ENCODE measurements around the gene FOSL2. TPM values are rescaled to one million over a fixed set of nuclear protein-coding genes. Genes with fewer than 3 reads are reported as not detected.

Gene FOSL2
- total RNA-seq, 1 donor from 2014 or later: 106 TPM

DNA sequence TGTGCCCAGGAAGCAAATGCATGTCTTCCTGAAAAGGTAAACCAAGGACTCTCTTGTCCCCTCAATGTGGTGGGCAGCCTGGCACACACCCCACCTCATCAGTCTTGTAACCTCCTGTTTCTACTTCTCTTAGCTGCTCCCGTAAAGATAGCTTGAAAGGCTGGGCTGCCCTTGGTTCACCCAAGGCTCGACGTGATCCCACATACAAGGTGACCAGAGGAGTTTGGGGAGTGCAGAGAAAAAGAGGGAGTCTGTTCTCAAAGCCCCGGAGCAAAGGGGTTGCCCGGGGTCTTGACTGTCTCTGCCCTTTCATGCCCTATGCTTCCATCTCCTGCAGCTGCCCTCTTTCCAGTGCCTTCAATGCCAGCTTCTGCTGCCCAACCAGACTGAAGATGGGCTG lies 18.3 kb upstream of the FOSL2 start:
- no peak for DNase-seq (ENCODE audit: low read depth)

DNA sequence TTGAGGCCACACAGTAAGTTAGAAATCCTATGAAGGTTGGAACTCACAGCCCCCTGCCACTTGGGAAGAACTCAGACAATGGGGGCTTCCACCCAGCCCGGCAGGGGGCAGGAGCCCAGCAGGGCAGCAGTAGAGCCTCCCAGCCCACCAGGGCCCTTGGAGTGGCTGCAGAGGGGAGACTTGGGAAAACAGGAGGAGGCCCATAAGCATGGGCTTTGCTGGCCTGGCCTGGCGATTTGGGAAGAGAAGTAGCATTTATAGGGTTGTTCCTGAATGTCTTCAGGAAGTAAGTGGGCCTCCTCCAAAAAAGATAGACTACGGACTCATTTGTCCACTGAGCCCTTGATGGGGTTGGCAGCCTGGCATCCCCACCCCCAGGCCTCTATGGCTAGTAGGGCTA lies 17.4 kb upstream of the FOSL2 start:
- no peak for DNase-seq (ENCODE audit: low read depth)

DNA sequence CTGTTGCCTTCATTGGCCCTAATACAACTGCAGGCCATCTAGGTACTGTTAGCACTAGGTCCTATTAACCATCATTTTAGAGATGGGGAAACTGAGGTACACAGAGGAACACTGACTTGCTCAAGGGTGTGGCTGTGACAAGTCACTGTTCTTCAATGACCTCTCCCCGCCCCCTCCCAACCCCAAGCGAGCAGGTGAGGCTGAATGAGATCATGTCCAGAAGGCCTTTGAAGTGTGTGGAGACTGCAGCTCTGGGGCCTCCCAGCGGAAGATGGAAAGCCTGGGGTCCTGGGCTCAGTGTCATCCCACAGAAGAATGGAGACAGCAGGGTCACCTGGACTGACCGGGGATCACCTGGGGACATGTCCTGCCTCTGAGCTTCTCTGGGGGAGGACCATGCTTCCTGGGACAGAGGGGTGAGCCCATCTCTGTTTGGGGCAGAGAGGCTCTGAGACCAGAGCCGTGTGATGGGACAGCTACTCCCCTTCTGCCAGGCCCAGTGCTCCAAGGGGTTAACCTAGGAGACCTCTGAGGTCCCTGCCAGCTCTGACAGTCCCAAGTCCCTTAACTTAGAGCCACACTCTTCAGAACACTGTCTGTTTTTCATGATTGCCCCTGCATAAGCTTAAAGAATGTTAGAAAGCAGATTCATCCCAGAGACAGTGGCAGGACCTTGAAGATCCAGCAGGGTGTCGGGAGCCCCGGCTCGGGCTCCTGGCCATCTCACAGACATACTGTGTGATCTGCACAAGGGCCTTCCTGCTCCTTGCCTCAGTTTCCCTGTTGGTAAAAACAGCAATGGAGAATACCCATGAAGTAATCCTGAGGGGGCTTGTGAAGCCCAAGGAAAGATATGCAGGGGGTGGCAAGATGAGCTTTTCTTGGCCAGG lies 16.7 kb upstream of the FOSL2 start:
- DNase-seq (ENCODE audit: low read depth): no peak

DNA sequence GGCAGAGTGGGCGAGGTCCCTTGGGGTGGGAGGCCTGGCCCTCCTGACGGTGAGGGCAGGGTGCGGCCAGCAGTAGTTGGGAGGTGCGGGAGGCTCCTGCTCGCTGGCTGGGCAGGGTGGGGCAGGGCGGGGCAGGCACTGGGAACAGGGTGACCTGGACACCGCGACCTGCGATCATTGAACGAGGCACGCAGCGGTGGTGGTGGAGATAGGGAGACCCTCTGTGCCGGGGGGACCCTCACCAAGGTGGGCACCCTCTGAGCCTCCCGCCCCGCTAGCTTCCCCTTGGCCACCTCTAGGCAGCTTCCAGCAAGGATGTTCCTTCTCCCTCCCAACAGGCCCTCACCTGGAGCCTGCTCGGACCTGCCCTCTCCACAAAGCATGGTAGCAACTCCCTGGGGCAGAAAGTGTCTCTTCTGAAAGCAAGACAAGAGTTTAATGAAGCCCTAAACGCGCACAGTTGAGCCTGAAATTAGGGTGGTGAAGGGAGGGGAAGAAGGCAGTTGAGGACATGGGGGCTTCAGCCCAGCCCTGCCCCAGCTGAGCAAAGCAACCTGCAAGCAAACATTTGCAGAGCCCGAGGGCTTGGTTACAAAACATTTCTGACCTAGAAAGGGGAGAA lies 15.4 kb upstream of the FOSL2 start:
- DNase-seq (ENCODE audit: low read depth): no peak

DNA sequence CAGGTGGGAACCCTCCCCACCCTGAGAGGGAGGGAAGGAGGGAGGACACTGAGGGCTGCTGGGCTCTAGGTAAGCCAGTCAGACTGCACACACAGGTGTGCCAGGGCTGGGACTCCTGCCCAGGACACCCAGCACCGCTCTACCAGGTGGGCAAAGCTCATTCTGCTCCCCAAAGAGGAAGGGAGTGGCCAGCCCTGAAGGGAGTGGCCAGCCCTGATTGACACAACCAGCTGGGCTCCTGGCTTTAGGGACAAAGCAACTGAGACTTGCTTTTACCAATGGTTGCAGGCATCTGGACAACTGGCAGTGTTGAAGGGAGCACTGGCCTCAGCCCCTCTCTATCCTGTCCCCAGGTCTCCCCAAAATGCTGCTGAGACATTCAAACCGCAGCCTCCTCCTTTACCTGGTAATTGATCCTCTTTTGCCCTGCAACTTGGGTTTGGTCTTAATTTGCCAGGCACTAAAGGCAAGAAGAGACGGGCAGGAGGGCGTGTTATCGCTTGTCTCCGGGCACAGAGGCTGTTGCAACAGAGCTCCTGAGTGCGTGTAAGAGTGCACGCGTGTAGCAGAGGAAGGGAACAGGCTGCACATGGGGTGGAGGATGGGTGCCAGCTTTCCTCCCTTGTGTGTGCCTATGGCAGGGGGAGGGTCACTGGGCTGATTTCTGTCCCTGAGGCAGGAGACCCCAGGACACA lies 14.5 kb upstream of the FOSL2 start:
- DNase-seq (ENCODE audit: low read depth): peak; percentile 92

DNA sequence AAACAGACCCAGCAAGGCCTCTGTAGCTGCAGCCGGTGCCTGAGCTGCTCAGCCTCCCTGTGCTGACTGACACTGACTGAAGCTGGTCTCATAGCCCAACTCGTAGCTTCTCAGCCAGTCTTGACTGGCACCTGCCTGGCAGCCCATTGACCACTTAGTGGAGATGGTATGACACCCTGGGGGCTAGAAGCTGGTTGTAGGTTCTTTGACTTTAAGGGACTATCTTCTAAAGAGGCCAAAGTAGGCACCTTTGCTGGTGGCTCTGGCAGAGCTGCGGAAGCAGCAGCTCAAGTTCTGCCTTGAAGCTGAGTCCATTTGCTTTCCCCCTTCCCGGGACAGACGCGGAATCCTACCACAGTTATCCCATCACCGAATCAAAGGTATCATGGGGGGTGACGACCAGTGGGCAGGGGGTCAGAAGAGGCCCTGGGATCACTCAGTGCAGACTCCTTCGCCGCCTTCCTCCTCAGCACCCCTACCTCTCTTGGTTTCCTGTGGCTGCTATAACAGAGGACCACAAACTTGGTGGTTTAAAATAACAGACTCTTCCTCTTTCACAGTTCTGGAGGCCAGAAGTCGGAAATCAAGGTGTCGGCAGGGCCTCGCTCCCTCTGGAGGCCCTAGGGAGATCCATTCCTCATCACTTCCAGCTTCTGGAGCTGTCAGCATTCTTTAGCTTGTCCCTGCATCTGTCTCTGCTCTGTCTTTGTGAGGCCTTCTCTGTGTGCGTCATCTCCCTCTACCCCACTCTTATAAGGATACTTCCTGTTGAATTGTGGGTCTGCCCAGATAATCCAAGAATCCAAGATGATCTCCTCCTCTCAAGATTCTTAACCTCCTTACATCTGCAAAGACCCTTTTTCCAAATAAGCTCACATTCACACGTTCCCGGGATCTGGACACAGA lies 13.7 kb upstream of the FOSL2 start:
- no peak for DNase-seq (ENCODE audit: low read depth)

DNA sequence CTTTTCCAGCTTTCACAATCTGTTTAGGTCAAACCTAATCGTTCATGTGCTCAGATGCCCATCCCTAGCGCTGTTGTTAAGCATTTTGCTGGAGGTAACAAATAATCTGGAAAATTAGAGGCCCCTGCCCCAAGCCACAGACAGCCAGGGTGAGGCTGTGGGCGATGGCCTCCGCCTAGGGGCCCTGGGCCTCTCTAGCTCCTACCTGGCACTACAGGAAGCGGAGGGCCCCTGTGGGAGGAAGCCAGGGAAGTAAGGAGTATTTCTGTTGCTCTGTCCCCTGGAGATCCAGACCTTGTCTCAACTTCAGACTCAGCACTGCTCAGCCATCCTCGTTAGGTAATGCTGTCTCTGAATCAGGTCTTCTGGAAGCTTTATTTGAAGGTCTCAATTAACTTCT lies 12.4 kb upstream of the FOSL2 start:
- DNase-seq (ENCODE audit: low read depth): no peak

DNA sequence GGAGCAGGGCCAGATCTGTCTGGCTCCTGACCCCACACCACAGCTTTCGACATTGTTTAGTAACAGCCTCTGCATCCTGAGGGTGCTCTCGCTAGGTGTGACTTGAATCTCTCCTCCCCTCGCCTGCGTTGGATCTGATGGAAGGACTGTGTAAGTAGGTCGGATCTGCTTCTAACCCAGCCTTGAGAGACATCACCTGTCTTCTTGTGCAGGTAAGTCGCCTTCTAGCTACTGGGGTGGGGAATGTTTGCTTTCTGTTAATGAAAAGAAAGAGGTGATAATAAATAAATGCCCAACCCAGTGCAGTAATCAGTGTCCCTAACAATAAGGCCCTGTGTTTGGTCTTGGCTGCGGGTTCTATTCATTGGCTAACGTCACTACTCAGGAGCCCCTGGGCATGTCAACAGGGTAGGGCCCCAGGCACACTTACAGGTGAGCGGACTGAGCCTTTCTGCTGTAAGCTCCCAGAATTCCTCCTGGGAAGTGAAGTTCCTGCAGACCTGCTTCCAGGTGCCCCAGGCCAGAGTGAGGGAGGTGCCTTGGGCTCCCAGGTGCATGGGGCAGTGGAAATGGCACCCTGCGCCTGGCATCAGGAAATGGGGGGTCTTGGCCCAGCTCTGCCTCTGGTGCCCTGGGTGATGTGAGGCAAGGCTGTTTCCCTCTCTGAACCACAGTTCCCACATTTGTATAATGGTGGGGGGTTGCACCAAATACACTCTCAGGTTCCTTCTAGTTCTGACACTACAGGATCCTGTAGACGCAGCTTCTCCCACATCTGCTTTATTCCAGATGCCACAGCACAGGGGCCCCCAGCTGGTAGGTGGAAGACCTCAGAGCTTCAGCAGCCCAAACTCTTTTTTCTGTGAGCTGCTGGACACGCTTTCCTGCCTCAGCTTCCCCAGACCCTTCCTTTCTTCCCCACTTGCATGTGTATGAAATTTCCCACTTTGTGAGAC lies 11.2 kb upstream of the FOSL2 start:
- DNase-seq (ENCODE audit: low read depth): no peak

DNA sequence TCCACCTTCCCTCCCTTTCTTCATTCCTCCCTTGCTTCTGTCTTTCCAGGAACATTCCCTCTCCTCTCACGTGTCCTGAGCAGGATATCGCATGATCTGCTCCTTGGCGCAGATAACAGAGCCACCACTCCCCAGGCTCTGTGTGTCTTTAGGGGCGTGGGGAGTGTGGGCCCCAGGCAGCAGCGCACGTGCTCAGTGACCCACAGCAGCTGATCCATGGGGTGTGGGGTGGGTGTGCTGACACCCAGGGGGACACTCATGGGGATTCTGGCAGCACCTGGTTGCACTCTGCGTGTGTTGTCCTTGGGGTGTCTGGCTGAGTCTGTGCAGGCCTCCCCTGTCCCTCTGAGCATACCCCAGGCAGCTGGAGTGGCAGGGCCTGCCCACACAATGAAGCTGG lies 9.9 kb upstream of the FOSL2 start:
- no peak for DNase-seq (ENCODE audit: low read depth)

DNA sequence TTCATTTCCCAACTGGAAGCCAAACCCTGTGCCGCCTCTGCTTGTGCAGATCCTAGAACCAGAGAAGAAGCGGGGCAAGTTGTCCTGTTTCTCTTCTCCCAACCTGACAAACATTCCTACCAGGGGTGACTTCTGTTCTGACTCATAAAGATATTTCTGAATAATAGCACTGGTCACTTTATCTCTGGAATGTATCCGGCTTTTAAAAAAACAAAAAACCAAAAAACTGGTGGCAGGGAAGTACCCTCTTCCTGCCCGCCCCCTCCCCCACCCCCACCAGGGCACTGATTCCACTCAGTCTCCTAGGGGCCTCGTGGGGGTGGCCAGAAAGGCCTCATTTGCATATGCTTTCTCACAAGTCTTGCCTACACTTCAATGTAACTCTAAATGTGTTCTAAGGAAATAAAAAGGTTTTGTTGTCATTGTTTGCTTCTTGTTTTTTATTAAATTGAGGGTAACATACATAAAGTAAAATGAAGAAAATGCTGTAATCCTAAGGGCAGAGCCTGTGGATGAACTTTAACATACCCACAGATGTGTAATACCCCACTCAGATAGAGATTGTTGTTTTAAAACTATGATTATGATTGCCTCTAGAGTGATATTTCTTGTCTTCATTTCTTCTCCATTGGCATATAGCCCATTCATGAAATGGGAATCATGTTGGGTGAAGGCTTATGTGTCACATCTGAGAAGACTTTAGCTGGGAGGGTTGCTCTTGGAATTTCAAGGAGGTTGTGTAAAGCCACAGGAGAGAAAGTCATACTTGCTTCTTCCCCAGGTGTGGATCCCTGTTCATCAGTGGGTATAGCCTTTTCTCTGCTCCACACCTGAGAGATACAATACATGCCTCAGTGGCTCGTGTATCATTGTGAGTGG lies 5.3 kb upstream of the FOSL2 start:
- DNase-seq (ENCODE audit: low read depth): peak; percentile 20

DNA sequence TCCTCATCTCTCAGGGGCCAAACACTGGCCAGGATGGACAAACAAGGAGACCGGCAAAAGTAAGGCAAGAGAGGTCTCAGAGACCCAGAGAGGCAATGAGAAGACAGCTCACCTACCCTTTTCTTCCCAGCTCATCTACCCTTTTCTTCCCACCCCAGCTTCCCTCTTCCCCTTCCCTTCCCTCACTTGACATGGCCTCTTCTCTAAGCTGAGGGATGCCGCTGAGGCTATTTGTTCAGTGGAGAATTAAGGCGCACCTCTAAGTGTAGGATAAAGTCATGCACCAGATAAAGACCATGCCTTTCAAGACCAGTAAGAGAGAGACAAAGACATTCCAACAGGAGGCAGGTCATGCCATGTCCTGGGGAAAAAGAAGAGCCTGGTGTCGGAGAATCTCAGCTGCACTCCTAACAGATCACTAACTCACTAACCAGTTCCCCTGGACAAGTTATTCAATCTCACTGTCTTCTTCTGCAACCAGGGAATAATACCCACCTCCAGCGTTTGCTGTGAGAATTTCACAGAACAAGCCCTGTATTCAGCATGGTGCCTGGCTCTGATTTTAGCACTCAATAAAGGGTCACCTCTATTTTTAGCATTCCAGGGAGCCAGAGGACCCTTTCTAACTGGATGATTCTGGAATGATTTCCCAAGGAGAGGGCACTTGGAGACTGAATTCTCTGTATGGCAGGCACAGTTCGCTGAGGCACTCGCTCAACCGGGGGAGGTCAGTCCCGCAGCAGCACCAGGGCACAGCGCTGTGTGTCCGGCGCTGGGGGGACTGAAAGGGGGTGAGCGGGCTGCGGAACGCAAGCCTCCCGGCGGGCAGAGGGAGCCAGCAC lies 3.0 kb upstream of the FOSL2 start:
- DNase-seq (ENCODE audit: low read depth): no peak

DNA sequence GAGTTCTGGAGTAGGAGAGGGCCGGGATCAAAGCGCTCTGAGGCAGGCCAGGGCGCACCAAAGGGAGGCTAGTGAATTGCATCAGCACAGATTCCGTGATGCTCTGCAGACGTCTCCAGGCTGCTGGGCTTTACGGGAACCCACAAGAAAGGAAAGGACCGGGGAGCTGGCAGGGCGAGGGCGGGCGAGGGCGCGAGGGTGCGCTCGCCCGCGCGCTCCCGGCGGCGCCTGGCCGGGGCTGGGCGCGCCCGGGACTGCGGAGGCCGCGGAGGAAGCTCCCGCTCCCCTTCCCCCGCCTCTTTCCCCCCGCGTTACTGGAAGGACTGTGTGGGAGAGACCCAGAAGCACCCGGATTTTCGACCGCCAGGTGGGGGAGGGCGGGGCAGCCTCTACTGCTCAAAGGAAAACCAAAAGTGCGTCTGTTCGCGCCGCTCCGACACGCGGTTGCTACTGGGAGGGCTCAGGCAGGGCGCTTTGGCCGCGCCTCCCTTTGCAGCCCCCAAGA lies 2.4 kb upstream of the FOSL2 start:
- DNase-seq (ENCODE audit: low read depth): peak; percentile 90

DNA sequence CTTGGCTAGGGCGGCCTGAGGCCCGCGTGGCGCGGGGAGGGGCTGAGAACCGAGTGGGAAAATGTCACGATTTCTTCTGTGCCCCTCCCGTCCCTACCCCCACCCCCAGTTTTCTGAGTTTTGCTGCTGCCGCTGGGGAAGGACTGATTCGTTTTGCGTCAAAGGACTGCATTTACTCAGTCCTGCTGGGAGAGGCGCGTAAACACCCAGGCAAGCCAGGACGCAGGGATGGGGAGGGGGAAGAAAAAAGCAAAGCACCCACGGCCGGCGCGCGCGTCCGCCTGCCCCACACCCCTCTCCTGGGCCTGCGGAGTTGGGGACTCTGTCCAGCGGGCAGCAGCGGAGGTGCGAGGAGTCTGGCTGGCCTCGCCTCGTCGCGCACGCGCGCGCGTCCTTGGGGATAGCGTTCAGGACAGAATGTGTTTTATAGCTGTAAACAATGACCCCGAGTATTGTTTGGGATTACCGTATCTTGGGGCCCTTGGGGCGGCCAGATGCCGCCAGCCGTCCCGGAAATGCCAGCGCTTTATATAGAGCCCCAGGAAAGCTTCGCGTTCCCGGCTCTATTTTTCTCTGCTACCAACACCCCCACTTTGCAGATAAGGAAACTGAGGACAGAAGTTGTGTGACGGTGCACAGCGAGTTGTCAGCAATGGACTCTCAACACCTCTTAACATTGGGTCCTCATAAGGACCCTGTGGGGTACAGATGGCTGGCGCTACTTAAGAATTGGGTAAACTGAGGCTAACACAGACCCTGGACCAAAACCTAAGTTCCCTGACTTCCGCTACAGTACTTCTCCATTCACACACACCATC lies 1.7 kb upstream of the FOSL2 start:
- peak; percentile 89 for DNase-seq (ENCODE audit: low read depth)

DNA sequence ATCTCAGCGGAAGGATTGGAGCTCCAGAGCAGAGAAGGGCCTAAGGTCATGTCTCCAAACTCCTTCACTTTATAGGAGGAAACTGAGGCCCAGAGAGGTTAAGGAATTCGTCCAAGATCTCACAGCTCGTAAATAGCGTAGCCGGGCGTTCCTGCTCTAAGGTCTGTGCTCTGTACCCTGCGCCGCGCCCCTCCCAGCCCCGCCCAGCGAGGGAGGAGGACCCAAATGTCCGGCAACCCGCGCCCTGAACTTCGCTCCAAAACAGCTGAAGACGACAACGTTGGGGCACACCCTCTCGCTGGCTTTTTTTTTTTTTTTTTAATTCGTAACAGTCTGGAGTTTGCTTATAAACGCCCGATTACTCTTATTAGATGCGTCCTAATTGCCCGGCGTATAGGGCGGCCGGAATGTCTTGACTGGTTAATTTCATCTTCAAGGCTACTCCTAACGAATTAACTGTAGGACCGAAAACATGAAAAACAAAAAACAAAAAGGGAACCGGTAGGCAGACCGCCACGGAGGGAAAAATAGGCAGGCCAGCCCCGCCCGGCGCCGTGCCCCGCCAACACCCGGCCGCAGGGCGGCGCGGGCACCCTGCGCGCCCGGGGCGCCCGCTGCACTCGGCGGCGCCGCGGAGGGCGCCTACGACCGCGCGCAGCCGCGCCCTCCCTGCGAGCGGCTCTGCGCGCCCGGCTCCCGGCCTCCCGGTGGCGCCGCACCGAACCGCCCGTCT lies 928 bp upstream of the FOSL2 start:
- DNase-seq (ENCODE audit: low read depth): peak; percentile 96

DNA sequence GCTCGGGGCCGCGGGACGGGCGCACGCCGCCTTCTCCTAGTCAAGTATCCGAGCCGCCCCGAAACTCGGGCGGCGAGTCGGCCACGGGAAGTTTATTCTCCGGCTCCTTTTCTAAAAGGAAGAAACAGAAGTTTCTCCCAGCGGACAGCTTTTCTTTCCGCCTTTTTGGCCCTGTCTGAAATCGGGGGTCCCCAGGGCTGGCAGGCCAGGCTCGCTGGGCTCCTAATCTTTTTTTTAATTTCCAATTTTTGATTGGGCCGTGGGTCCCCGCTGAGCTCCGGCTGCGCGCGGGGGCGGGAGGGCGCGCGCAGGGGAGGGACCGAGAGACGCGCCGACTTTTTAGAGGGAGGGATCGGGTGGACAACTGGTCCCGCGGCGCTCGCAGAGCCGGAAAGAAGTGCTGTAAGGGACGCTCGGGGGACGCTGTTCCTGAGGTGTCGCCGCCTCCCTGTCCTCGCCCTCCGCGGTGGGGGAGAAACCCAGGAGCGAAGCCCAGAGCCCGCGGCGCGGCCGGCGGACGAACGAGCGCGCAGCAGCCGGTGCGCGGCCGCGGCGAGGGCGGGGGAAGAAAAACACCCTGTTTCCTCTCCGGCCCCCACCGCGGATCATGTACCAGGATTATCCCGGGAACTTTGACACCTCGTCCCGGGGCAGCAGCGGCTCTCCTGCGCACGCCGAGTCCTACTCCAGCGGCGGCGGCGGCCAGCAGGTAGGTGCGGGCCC lies 617 bp downstream of the FOSL2 start:
- peak; percentile 83 for DNase-seq (ENCODE audit: low read depth)
